IPS-NIHi7 (cell line): Measurements from ENCODE around the gene TAOK1.

Experiments
- DNase-seq: peaks from one replicate; pipeline ENCODE4 v3.0.0; 2012; ENCODE audit warnings: mixed read lengths; ENCODE audit errors: extremely low spot score

The TAOK1 gene

GRCh38 chr17:29595107-29595942, 205.2 kb downstream of the TAOK1 start:
- DNase-seq, result no peak

GRCh38 chr17:29595943-29596774, 206.0 kb downstream of the TAOK1 start:
- no peak for DNase-seq

- no peak for DNase-seq
Observed at GRCh38 chr17:29596811-29597210, 206.6 kb downstream of the TAOK1 start.

GRCh38 chr17:29597361-29598172, 207.4 kb downstream of the TAOK1 start:
- DNase-seq, result no peak
